ENCODE data around the gene MBOAT2. TPM values are rescaled to one million over a fixed set of nuclear protein-coding genes. Genes with fewer than 3 reads are reported as not detected.
"Not testable (repeated sequence)": the region's sequence is repeated elsewhere in the genome, so short reads cannot be mapped to it uniquely, and the experiment has no call there.

MBOAT2 gene
- total RNA-seq, 1 experiment from 2014 or later, result 16.8 TPM

- TF ChIP-seq ZFX (IDR thresholded peaks at IDR 0.05) (peak; percentile 15; the same call in 1 of the 2 replicates), ELF1 (IDR thresholded peaks at IDR 0.05; ENCODE audit: borderline replicate concordance, low read depth) (no peak), CBX3 (IDR thresholded peaks at IDR 0.05; ENCODE audit: low read depth) (no peak), TCF7L2 (IDR thresholded peaks at IDR 0.05; ENCODE audit: borderline replicate concordance, extremely low read depth, insufficient read depth, insufficient read length) (no peak), ZNF274 (IDR thresholded peaks at IDR 0.05; ENCODE audit: low read depth, low read length) (no peak), JUND (IDR thresholded peaks at IDR 0.05) (no peak)
- Histone ChIP-seq H3K9me3 (ENCODE audit: control insufficient read depth in 1 of 2, insufficient read depth in 1 of 2, low read depth in 1 of 2, low read length in 2 of 2) (no peaks in the 10 kb centered on the region), H3K27me3 (ENCODE audit: insufficient read depth, low read length) (no peaks in the 10 kb centered on the region), H3K27ac (ENCODE audit: low read depth, low read length) (no peak overlapping the region), H3K4me3 (replicated peaks in 1 of 2; ENCODE audit: low read depth in 1 of 2, low read length in 2 of 2) (no peak overlapping the region), H3K9me2 (ENCODE audit: insufficient read depth) (no peaks in the 10 kb centered on the region), H3K36me3 (ENCODE audit: control insufficient read depth in 1 of 2, insufficient read depth in 2 of 2, low read length in 2 of 2) (no peaks in the 10 kb centered on the region), H3K4me1 (ENCODE audit: control insufficient read depth in 1 of 2, insufficient read depth in 2 of 2, low read length in 2 of 2) (peaks cover 6 to 19% of the 10 kb centered on the region in 2 experiments), H4K20me1 (ENCODE audit: insufficient read depth) (no peaks in the 10 kb centered on the region), H3K4me2 (ENCODE audit: low read length) (no peak overlapping the region), H2AFZ (ENCODE audit: low read depth, low read length, poor library complexity, severe bottlenecking) (peak overlapping the region; percentile 66), H3K79me2 (ENCODE audit: insufficient read depth, low read length) (no peaks in the 10 kb centered on the region), H3K9ac (ENCODE audit: low read length) (no peak overlapping the region)
- DNase-seq (ENCODE audit: low read depth, low spot score) (no peak), ATAC-seq (peak; percentile 36; the same call in 1 of the 2 replicates)
- POLR2A ChIA-PET, result no interaction called here
- RAD21 ChIA-PET (ENCODE audit: low non-redundant PET in 1 of 2, low total read pairs in 2 of 2, uncharacterized antibody in 2 of 2, unreplicated experiment in 2 of 2), result no interaction called here
- CTCF ChIA-PET, result no interaction called here
- intact Hi-C loops (cut with micrococcal nuclease), result no loop called here
- no TSS peak for BruUV-seq (replicated peaks)
These were observed 49.5 kb upstream of the MBOAT2 start for GRCh38 chr2:9052821-9053533.

- intact Hi-C loops (cut with micrococcal nuclease); CTCF ChIA-PET; H2AFZ ChIP-seq (ENCODE audit: low read depth, low read length, poor library complexity, severe bottlenecking); H3K4me2 ChIP-seq (ENCODE audit: low read length); POLR2A ChIA-PET; H3K79me2 ChIP-seq (ENCODE audit: insufficient read depth, low read length); H3K4me3 ChIP-seq (replicated peaks in 1 of 2; ENCODE audit: low read depth in 1 of 2, low read length in 2 of 2); H3K27me3 ChIP-seq (ENCODE audit: insufficient read depth, low read length); H3K9ac ChIP-seq (ENCODE audit: low read length); H3K4me1 ChIP-seq (ENCODE audit: control insufficient read depth in 1 of 2, insufficient read depth in 2 of 2, low read length in 2 of 2); BruUV-seq (replicated peaks); H3K9me3 ChIP-seq (ENCODE audit: control insufficient read depth in 1 of 2, insufficient read depth in 1 of 2, low read depth in 1 of 2, low read length in 2 of 2); H4K20me1 ChIP-seq (ENCODE audit: insufficient read depth); H3K36me3 ChIP-seq (ENCODE audit: control insufficient read depth in 1 of 2, insufficient read depth in 2 of 2, low read length in 2 of 2); DNase-seq (ENCODE audit: low read depth, low spot score); H3K27ac ChIP-seq (ENCODE audit: low read depth, low read length); RAD21 ChIA-PET (ENCODE audit: low non-redundant PET in 1 of 2, low total read pairs in 2 of 2, uncharacterized antibody in 2 of 2, unreplicated experiment in 2 of 2); H3K9me2 ChIP-seq (ENCODE audit: insufficient read depth); ATAC-seq: not testable (repeated sequence)
These were observed 48.0 kb upstream of the MBOAT2 start for GRCh38 chr2:9051451-9051850.

All from HCT116 (cell line).